Activated CD4-positive, CD25-positive, alpha-beta regulatory T cell treated with anti-CD3 and anti-CD28 coated beads, Interleukin-2, amount 50 U/mL, for 72 hours (primary cell): ENCODE data around the gene KHDRBS1.
A peak's percentile ranks its signal among the peaks of the same experiment; 100 is the strongest.
"Not testable (repeated sequence)": the region's sequence is repeated elsewhere in the genome, so short reads cannot be mapped to it uniquely, and the experiment has no call there.

Source experiments
- DNase-seq: peaks from one replicate; pipeline ENCODE4 v3.0.0; 2021

The KHDRBS1 gene

DNA sequence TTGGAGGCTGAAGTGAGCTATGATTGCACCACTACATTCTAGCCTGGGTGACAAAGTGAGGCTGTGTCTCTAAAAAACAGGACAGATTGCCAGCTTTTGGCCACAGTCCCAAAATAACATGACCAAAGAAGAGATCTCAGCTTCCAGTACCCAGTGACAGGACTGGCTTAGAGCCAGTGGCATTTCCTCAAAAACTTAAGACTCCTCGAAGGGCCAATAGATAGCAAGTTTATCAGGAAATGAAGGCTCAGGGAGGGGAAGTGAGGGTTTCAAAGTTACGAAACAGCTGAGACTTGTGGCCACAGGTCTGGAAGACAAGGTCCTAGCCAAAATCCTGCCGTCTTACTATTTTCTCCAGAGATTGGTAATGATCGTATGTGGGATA is 52.8 kb downstream of the KHDRBS1 start:
- DNase-seq = no peak

DNA sequence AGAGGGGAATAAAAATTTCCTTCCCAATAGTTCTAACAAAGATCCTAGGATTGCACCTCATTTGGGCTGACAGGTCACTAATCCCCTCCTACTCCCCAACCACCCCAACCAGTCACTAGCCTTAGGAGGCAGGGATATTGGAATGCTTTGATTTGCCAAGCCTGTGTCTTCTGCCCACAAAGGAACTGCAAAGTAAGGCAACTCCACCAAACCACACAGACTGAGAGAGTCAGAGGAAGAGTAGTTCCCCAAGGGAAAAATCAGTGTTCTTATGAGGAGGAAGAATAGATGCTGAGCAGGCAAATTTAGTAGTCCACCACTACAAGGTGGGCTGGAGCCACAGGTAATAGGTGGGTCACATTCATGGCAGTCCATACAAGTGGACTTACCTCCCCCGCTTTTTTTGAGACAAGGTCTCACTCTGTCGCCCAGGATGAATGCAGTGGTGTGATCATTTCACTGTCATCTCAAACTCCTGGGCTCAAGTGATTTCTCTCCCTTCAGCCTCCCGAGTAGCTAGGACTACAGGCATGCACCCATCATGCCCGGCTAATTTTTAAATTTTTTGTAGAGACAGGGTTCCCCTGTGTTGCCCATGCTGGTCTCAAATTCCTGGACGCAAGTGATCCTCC is 55.4 kb downstream of the KHDRBS1 start:
- no peak for DNase-seq

GRCh38 chr1:32071758-32072621 is 58.3 kb downstream of the KHDRBS1 start:
- no peak for DNase-seq

DNA sequence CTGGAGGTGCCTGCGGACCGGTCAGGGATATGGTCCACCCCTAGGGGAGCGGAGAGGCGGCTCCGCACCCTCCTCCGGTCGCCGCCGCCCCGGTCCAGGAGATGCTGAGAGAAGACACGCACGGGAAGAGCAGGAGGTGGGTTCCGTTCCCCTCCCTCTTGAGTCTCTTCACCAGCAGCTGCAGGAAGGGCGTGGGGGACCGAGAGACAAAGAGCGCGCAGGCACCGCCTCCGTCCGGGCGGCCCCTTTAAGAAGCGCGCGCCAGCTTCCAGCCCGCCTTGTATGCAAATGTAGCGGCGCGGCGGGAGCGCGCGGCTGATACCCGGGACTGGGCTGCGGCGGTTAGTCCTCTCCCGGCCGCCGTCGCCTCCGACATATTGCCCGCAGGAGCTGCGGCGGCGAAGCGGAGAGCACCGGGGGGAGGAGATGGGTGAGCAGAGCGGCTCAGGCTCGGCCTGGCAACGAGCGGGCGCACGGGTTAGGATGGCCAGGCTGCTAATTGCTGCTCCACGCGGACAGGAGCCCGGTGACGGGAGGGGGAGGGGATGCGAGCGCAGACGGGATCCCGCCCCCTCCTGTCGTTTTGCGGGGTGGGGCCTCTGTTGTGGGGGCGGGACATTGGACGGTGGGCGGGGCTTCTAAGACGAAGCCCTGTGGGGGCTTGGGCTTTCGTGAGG is 59.1 kb downstream of the KHDRBS1 start, which contains the start of gene TMEM39B:
Gene TMEM39B, plus strand, starts transcription at position 318 of the 677 bp plus-strand sequence. Its CDS starts 109 bp downstream, at position 427.
- DNase-seq = peak; percentile 92

- DNase-seq = no peak
These were observed 59.9 kb downstream of the KHDRBS1 start for GRCh38 chr1:32073299-32074229.

DNA sequence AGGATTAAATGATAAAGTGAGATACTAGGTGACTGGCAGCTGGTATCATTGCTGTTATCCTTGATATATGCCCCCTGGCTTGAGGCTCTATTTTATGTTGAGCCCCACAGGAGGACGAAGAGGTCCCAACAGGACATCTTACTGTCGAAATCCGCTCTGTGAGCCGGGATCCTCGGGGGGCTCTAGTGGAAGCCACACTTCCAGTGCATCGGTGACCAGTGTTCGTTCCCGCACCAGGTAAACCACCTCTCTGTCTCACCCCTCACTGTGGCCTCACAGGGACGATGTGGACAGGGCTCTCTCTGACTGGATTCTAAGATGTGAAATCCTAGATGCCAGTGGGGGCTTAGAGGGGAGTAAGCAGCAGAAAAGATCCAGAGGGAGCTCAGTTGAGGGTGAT is 61.2 kb downstream of the KHDRBS1 start:
- DNase-seq = no peak

DNA sequence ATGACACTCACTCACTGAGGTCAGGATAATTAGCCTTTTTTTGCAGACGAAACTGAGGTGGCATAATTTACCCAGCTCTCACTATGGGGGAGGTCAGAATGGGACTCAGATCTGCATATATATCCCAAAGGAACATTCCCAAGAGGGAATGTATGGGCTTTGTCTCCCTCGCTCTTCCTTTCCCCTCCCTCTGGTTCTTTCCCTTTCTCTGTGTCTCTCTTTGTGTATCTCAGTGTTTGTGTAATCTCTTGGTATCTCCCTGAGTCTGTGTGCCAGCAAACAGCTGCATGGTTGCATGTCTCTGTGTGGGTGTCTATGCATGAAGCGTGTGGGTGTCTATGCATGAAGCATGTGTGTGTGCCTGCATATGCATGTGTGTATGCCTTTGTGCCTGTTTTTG is 63.8 kb downstream of the KHDRBS1 start:
- no peak for DNase-seq

DNA sequence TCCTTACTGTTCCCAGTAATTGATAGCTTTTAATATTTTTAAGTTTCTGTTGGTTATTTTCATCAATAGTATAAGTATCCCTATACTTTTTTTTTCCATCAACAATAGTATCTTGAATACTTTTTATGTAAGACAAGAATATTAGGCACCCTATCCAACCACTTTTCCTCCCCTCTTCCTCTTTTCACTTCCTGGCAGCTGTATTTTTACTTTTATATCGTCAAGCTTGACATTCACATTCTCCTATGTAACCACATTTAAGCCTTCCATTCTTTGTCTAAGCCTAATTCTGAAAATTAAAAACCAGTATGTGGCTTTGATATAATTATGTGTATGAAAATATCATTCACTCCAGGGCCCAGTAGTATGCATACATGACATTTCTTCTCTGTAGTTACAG is 68.4 kb downstream of the KHDRBS1 start:
- no peak for DNase-seq

GRCh38 chr1:32086381-32086780 is 72.7 kb downstream of the KHDRBS1 start:
- not testable (repeated sequence) for DNase-seq

GRCh38 chr1:32091176-32091575 is 77.5 kb downstream of the KHDRBS1 start:
- no peak for DNase-seq

GRCh38 chr1:32091591-32091990 is 77.9 kb downstream of the KHDRBS1 start:
- no peak for DNase-seq
